NCI-H82 treated with DMSO at 0.1 percent for 48 hours (cell line): ENCODE results near the gene SPSB3.
"Not testable (repeated sequence)": the region's sequence is repeated elsewhere in the genome, so short reads cannot be mapped to it uniquely, and the experiment has no call there.

Experiments
- DNase-seq: peaks from one replicate; lab custom pipeline; 2025; ENCODE audit not compliant: unreplicated experiment; lab: John Stamatoyannopoulos, UW

The SPSB3 gene

GRCh38 chr16:1744338-1744840 lies 38.0 kb downstream of the SPSB3 start:
- no peak for DNase-seq

GRCh38 chr16:1743376-1744337 lies 38.7 kb downstream of the SPSB3 start:
- DNase-seq: no peak

GRCh38 chr16:1741553-1742165 lies 40.7 kb downstream of the SPSB3 start:
- no peak for DNase-seq

- DNase-seq: no peak
Observed at GRCh38 chr16:1740781-1741490, 41.4 kb downstream of the SPSB3 start.

- no peak for DNase-seq
Observed at GRCh38 chr16:1740234-1740633, 42.1 kb downstream of the SPSB3 start.

GRCh38 chr16:1734816-1735215 lies 47.6 kb downstream of the SPSB3 start:
- DNase-seq: no peak

GRCh38 chr16:1734123-1734522 lies 48.2 kb downstream of the SPSB3 start:
- DNase-seq: no peak

- DNase-seq: not testable (repeated sequence)
Observed at GRCh38 chr16:1732551-1732987, 49.8 kb downstream of the SPSB3 start.

- no peak for DNase-seq
Observed at GRCh38 chr16:1732071-1732470, 50.3 kb downstream of the SPSB3 start.

GRCh38 chr16:1731603-1732002 lies 50.8 kb downstream of the SPSB3 start:
- DNase-seq: no peak

- no peak for DNase-seq
Observed at GRCh38 chr16:1731073-1731472, 51.3 kb downstream of the SPSB3 start.

GRCh38 chr16:1729445-1729844 lies 52.9 kb downstream of the SPSB3 start:
- no peak for DNase-seq

GRCh38 chr16:1729026-1729425 lies 53.3 kb downstream of the SPSB3 start:
- no peak for DNase-seq

GRCh38 chr16:1727651-1728624 lies 54.4 kb downstream of the SPSB3 start:
- DNase-seq: no peak
